ENCODE results near the gene POLR2J3. TPM values are rescaled to one million over a fixed set of nuclear protein-coding genes. Genes with fewer than 3 reads are reported as not detected.
A peak's percentile ranks its signal among the peaks of the same experiment; 100 is the strongest.
"Not testable (repeated sequence)": the region's sequence is repeated elsewhere in the genome, so short reads cannot be mapped to it uniquely, and the experiment has no call there.

The POLR2J3 gene
- total and polyA plus RNA-seq, 2 donors (not counting 3 experiments of a cell fraction or from before 2014, with no cell fraction given), result 40.7 to 63.1 TPM

GRCh38 chr7:102542771-102543170 lies 29.6 kb downstream of the POLR2J3 start:
- H3K36me3 ChIP-seq (ENCODE audit: control insufficient read depth in 2 of 2, extremely low read depth in 1 of 2, insufficient read depth in 2 of 2, low read length in 2 of 2); H3K9me1 ChIP-seq (replicated peaks; ENCODE audit: control insufficient read depth, extremely low read depth, insufficient read depth, low read length); DNase-seq (ENCODE audit: low read depth, low spot score); CTCF ChIA-PET; H3K4me2 ChIP-seq (ENCODE audit: insufficient read depth, low read length); POLR2A ChIA-PET; H3K27me3 ChIP-seq (ENCODE audit: control insufficient read depth in 2 of 2, insufficient read depth in 2 of 2, low read length in 2 of 2); H3K4me1 ChIP-seq (ENCODE audit: control insufficient read depth, extremely low read depth, insufficient read depth, low read length); H3K79me2 ChIP-seq (ENCODE audit: control insufficient read depth, insufficient read depth, low read length); H3K4me3 ChIP-seq (replicated peaks in 1 of 3; ENCODE audit: insufficient read depth in 1 of 3, low read depth in 1 of 3, low read length in 3 of 3); H3K27ac ChIP-seq (ENCODE audit: insufficient read depth, low read depth, low read length); dilution Hi-C loops (cut with MboI; ENCODE audit: extremely low pct_ligation_motif_present, low sequenced_read_pairs); H3K9ac ChIP-seq (replicated peaks; ENCODE audit: extremely low read depth, insufficient read depth, low read length); H2AFZ ChIP-seq (ENCODE audit: low read depth, low read length); H3K9me3 ChIP-seq (replicated peaks; ENCODE audit: control insufficient read depth, insufficient read depth, low read length); H4K20me1 ChIP-seq (replicated peaks; ENCODE audit: control insufficient read depth, extremely low read depth, insufficient read depth, low read length); BruUV-seq (replicated peaks); intact Hi-C loops (cut with micrococcal nuclease); FAIRE-seq: not testable (repeated sequence)

- H3K9ac ChIP-seq (replicated peaks; ENCODE audit: extremely low read depth, insufficient read depth, low read length); FAIRE-seq; intact Hi-C loops (cut with micrococcal nuclease); H2AFZ ChIP-seq (ENCODE audit: low read depth, low read length); H3K9me1 ChIP-seq (replicated peaks; ENCODE audit: control insufficient read depth, extremely low read depth, insufficient read depth, low read length); H4K20me1 ChIP-seq (replicated peaks; ENCODE audit: control insufficient read depth, extremely low read depth, insufficient read depth, low read length); H3K36me3 ChIP-seq (ENCODE audit: control insufficient read depth in 2 of 2, extremely low read depth in 1 of 2, insufficient read depth in 2 of 2, low read length in 2 of 2); POLR2A ChIA-PET; DNase-seq (ENCODE audit: low read depth, low spot score); H3K4me3 ChIP-seq (replicated peaks in 1 of 3; ENCODE audit: insufficient read depth in 1 of 3, low read depth in 1 of 3, low read length in 3 of 3); H3K4me2 ChIP-seq (ENCODE audit: insufficient read depth, low read length); H3K9me3 ChIP-seq (replicated peaks; ENCODE audit: control insufficient read depth, insufficient read depth, low read length); BruUV-seq (replicated peaks); H3K4me1 ChIP-seq (ENCODE audit: control insufficient read depth, extremely low read depth, insufficient read depth, low read length); H3K79me2 ChIP-seq (ENCODE audit: control insufficient read depth, insufficient read depth, low read length); H3K27me3 ChIP-seq (ENCODE audit: control insufficient read depth in 2 of 2, insufficient read depth in 2 of 2, low read length in 2 of 2); CTCF ChIA-PET; dilution Hi-C loops (cut with MboI; ENCODE audit: extremely low pct_ligation_motif_present, low sequenced_read_pairs); H3K27ac ChIP-seq (ENCODE audit: insufficient read depth, low read depth, low read length): not testable (repeated sequence)
Observed at GRCh38 chr7:102542083-102542482, 30.3 kb downstream of the POLR2J3 start.

- dilution Hi-C loops (cut with MboI; ENCODE audit: extremely low pct_ligation_motif_present, low sequenced_read_pairs); H3K9ac ChIP-seq (replicated peaks; ENCODE audit: extremely low read depth, insufficient read depth, low read length); H3K9me3 ChIP-seq (replicated peaks; ENCODE audit: control insufficient read depth, insufficient read depth, low read length); H3K27ac ChIP-seq (ENCODE audit: insufficient read depth, low read depth, low read length); DNase-seq (ENCODE audit: low read depth, low spot score); H3K79me2 ChIP-seq (ENCODE audit: control insufficient read depth, insufficient read depth, low read length); H3K4me3 ChIP-seq (replicated peaks in 1 of 3; ENCODE audit: insufficient read depth in 1 of 3, low read depth in 1 of 3, low read length in 3 of 3); FAIRE-seq; H2AFZ ChIP-seq (ENCODE audit: low read depth, low read length); H4K20me1 ChIP-seq (replicated peaks; ENCODE audit: control insufficient read depth, extremely low read depth, insufficient read depth, low read length); H3K4me1 ChIP-seq (ENCODE audit: control insufficient read depth, extremely low read depth, insufficient read depth, low read length); H3K4me2 ChIP-seq (ENCODE audit: insufficient read depth, low read length); H3K9me1 ChIP-seq (replicated peaks; ENCODE audit: control insufficient read depth, extremely low read depth, insufficient read depth, low read length); H3K27me3 ChIP-seq (ENCODE audit: control insufficient read depth in 2 of 2, insufficient read depth in 2 of 2, low read length in 2 of 2); intact Hi-C loops (cut with micrococcal nuclease); CTCF ChIA-PET; POLR2A ChIA-PET; H3K36me3 ChIP-seq (ENCODE audit: control insufficient read depth in 2 of 2, extremely low read depth in 1 of 2, insufficient read depth in 2 of 2, low read length in 2 of 2); BruUV-seq (replicated peaks): not testable (repeated sequence)
Observed at GRCh38 chr7:102540604-102541003, 31.8 kb downstream of the POLR2J3 start.

GRCh38 chr7:102535062-102535615 lies 37.2 kb downstream of the POLR2J3 start:
- H3K4me2 ChIP-seq (ENCODE audit: insufficient read depth, low read length); dilution Hi-C loops (cut with MboI; ENCODE audit: extremely low pct_ligation_motif_present, low sequenced_read_pairs); H3K4me1 ChIP-seq (ENCODE audit: control insufficient read depth, extremely low read depth, insufficient read depth, low read length); POLR2A ChIA-PET; H3K4me3 ChIP-seq (replicated peaks in 1 of 3; ENCODE audit: insufficient read depth in 1 of 3, low read depth in 1 of 3, low read length in 3 of 3); H3K36me3 ChIP-seq (ENCODE audit: control insufficient read depth in 2 of 2, extremely low read depth in 1 of 2, insufficient read depth in 2 of 2, low read length in 2 of 2); H3K79me2 ChIP-seq (ENCODE audit: control insufficient read depth, insufficient read depth, low read length); CTCF ChIA-PET; H3K9me1 ChIP-seq (replicated peaks; ENCODE audit: control insufficient read depth, extremely low read depth, insufficient read depth, low read length); H3K27me3 ChIP-seq (ENCODE audit: control insufficient read depth in 2 of 2, insufficient read depth in 2 of 2, low read length in 2 of 2); H3K9ac ChIP-seq (replicated peaks; ENCODE audit: extremely low read depth, insufficient read depth, low read length); intact Hi-C loops (cut with micrococcal nuclease); FAIRE-seq; H4K20me1 ChIP-seq (replicated peaks; ENCODE audit: control insufficient read depth, extremely low read depth, insufficient read depth, low read length); H3K9me3 ChIP-seq (replicated peaks; ENCODE audit: control insufficient read depth, insufficient read depth, low read length); BruUV-seq (replicated peaks); H2AFZ ChIP-seq (ENCODE audit: low read depth, low read length); H3K27ac ChIP-seq (ENCODE audit: insufficient read depth, low read depth, low read length): not testable (repeated sequence)
- DNase-seq (ENCODE audit: low read depth, low spot score), result peak; percentile 7
